Body of pancreas (tissue), 4 donors: ENCODE data around the gene ATP11A.

Experiments
- CTCF ChIP-seq, 7 experiments: fragments of 450-650 bp in 4 of 7; fragments of 200-600 bp in 3 of 7; sonication (generic) in 3 of 7; IDR thresholded peaks; one replicate each; pipeline ENCODE4 v1.5.1; 2016 to 2019; ENCODE audit warnings: antibody characterized with exemption in 7 of 7
- POLR2A ChIP-seq, 3 donors: fragments of 450-650 bp; IDR thresholded peaks; one replicate each; pipeline ENCODE4 v1.6.1; 2016; ENCODE audit warnings: antibody characterized with exemption in 3 of 3, mild to moderate bottlenecking in 2 of 3

- TF ChIP-seq CTCF (IDR thresholded peaks at IDR 0.05) = no peak
- TF ChIP-seq POLR2A (IDR thresholded peaks at IDR 0.05) = no peak
Measured at GRCh38 chr13:112877066-112877465, 187.2 kb downstream of the ATP11A start.
